Duodenal mucosa (tissue), 2 donors: ENCODE results near the gene CASP3.
"Not testable (repeated sequence)": the region's sequence is repeated elsewhere in the genome, so short reads cannot be mapped to it uniquely, and the experiment has no call there.

Source experiments
- H3K27ac ChIP-seq: one replicate; pipeline ENCODE4 v1.7.0; 2013; ENCODE audit warnings: low read depth, low read length
- H3K27me3 ChIP-seq, 2 donors: one replicate each; pipeline ENCODE4 v1.7.0; 2013; ENCODE audit warnings: low read length in 2 of 2, control low read depth in 1 of 2; ENCODE audit not compliant: insufficient read depth in 2 of 2, control insufficient read depth in 1 of 2
- H3K36me3 ChIP-seq, 2 donors: one replicate each; pipeline ENCODE4 v1.7.0; 2013; ENCODE audit warnings: low read length in 2 of 2, control low read depth in 1 of 2; ENCODE audit not compliant: insufficient read depth in 2 of 2, control insufficient read depth in 1 of 2
- H3K4me1 ChIP-seq, 2 donors: one replicate each; pipeline ENCODE4 v1.7.0; 2013; ENCODE audit warnings: low read length in 2 of 2, control low read depth in 1 of 2; ENCODE audit not compliant: insufficient read depth in 2 of 2, control insufficient read depth in 1 of 2
- H3K4me3 ChIP-seq, 2 donors: one replicate each; pipeline ENCODE4 v1.7.0; 2013; ENCODE audit warnings: low read length in 2 of 2, low read depth in 1 of 2
- H3K9ac ChIP-seq, 2 donors: one replicate each; pipeline ENCODE4 v1.7.0; 2013; ENCODE audit warnings: low read length in 2 of 2, low read depth in 1 of 2
- H3K9me3 ChIP-seq, 2 donors: one replicate each; pipeline ENCODE4 v1.7.0; 2013; ENCODE audit warnings: low read length in 2 of 2, control low read depth in 1 of 2; ENCODE audit not compliant: control insufficient read depth in 1 of 2

CASP3 gene

DNA sequence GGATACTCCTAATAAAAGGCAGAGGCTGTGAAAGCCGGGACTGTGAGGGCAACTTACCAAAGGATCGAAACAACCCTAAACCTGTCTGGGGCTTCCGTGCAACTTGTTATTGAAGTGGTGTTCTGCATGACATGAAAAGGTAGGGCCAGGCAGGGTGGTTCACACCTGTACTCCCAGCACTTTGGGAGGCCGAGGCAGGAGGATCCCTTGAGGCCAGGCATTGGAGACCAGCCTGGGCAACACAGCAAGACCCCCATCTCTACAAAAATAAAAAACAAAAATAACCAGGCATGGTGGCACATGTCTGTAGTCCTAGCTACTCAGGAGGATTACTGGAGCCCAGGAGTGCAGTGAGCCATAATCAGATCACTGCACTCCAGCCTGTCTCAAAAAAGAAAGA is 12.3 kb downstream of the CASP3 start:
- no peaks in the 10 kb centered on the region for H3K9me3 ChIP-seq
- no peak overlapping the region for H3K4me3 ChIP-seq
- H3K4me1 ChIP-seq = peaks cover 6 to 16% of the 10 kb centered on the region in 2 donors
- H3K27me3 ChIP-seq = no peaks in the 10 kb centered on the region
- peaks cover 37 to 71% of the 10 kb centered on the region in 2 donors for H3K36me3 ChIP-seq
- H3K27ac ChIP-seq = no peak overlapping the region
- H3K9ac ChIP-seq = no peak overlapping the region

DNA sequence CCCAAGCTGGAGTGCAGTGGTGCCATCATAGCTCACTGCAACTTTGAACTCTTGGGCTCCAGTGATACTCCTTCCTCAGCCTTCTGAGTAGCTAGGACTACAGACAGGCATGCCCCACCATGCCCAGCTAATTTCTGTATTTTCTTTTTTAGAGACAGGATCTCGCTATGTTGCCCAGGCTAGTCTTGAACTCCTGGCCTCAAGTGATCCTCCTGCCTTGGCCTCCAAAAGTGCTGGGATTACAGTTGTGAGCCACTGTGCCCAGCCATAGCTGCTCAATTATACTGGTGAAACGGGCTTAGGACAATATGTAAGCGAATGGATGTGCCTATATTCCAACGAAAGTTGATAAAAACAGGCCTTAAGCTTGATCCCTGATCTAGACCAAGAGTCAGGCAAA is 13.1 kb downstream of the CASP3 start:
- Histone ChIP-seq H3K36me3 (peaks cover 37 to 72% of the 10 kb centered on the region in 2 donors), H3K4me3 (no peak overlapping the region), H3K4me1 (peaks cover 1 to 16% of the 10 kb centered on the region in 2 donors), H3K9ac (no peak overlapping the region), H3K9me3 (no peaks in the 10 kb centered on the region), H3K27me3 (no peaks in the 10 kb centered on the region), H3K27ac (no peak overlapping the region)

DNA sequence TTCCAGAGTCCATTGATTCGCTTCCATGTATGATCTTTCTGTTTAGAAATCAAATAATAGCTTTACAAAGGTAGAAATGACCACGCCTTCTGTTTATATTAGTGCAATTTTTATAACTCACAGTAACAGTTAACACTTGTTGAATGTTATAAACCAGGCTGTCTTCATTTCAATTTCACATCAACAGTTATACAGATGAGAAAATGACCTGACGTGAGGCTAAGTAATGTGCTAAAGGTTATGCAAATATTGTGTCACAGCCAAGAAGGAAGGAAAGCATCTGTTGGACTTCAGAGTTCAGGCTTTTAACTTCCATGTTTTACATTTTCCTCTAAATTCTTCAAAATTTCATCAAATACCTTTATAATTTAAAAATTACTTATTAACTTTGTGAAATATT is 13.9 kb downstream of the CASP3 start:
- H3K4me3 ChIP-seq = no peak overlapping the region
- peaks cover 0 to 13% of the 10 kb centered on the region in 2 donors for H3K4me1 ChIP-seq
- H3K9ac ChIP-seq = no peak overlapping the region
- no peak overlapping the region for H3K27ac ChIP-seq
- H3K9me3 ChIP-seq = no peaks in the 10 kb centered on the region
- H3K36me3 ChIP-seq = peaks cover 42 to 78% of the 10 kb centered on the region in 2 donors
- H3K27me3 ChIP-seq = no peaks in the 10 kb centered on the region

DNA sequence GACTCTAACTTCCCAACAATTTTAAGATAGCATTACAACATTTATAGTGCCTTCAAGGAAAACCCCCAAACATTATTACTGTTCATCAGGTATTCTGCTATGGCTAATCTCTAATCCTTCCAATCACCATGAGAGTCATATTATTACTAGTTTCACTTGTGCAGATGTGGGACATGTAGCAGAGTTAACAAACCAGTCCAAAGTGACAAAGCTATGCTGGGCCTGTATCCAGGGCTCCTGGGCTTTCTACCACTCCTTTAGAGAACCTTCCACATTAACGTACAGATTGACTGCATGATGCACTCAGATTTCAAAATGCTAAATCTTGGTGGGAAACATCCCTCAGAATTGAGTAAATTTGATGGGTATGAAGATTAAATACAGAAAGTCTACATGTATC is 16.4 kb downstream of the CASP3 start:
- peaks cover 60 to 86% of the 10 kb centered on the region in 2 donors for H3K36me3 ChIP-seq
- no peak overlapping the region for H3K4me3 ChIP-seq
- H3K27ac ChIP-seq = no peak overlapping the region
- H3K9me3 ChIP-seq = no peaks in the 10 kb centered on the region
- H3K4me1 ChIP-seq = peaks cover 0 to 8% of the 10 kb centered on the region in 2 donors
- H3K9ac ChIP-seq = no peak overlapping the region
- no peaks in the 10 kb centered on the region for H3K27me3 ChIP-seq

DNA sequence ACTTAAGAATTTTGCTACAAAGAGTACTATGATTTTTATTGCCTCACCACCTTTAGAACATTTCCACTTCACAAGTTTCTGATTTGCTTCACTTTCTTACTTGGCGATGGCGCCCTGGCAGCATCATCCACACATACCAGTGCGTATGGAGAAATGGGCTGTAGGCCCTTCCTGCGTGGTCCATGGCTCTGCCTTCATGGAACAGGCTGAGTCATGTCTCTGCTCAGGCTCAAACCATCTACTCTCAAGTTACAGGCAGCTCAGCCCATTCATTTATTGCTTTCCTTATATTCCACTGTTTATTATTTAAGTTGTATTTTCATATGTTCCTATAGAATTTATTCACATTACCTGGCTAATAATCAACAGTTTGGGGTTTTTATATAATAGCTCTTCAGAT is 21.1 kb downstream of the CASP3 start:
- Histone ChIP-seq H3K27me3 (no peaks in the 10 kb centered on the region), H3K4me3 (no peak overlapping the region), H3K27ac (no peak overlapping the region), H3K36me3 (peaks cover 41 to 72% of the 10 kb centered on the region in 2 donors), H3K9me3 (no peaks in the 10 kb centered on the region), H3K4me1 (no peaks in the 10 kb centered on the region), H3K9ac (no peak overlapping the region)

DNA sequence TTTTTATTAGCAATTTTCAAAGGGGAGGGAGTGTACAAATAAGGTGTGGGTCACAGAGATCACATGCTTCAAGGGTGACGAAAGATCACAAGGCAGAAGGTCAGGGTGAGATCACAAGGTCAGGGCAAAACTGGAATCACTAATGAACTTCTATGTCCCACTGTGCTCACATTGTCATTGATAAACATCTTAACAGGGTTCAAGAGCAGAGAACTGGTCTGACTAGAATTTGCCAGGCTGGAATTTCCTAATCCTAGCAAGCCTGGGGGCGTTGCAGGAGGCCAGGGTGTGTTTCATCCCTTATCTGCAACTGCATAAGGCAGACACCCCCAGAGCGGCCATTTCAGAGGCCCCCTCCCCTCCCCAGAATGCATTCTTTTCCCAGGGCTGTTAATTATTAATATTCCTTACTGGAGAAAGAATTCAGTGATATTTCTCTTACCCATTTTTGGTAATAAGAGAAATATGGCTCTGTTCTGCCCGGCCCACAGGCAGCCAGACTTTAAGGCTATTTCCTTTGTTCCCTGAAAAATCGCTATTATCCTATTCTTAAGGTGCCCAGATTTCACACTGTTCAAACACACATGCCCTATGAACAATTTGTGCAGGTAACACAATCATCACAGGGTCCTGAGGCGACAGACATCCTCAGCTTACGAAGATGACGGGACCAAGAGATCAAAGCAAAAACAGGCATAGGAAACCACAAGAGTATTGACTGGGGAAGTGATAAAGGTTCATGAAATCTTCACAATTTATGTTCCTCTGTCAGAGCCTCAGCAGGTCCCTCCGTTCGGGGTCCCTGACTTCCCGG is 23.3 kb downstream of the CASP3 start:
- not testable (repeated sequence) for H3K9ac ChIP-seq, H3K4me1 ChIP-seq, H3K27me3 ChIP-seq, H3K27ac ChIP-seq, H3K4me3 ChIP-seq, H3K9me3 ChIP-seq
- H3K36me3 ChIP-seq = peaks cover 31 to 54% of the 10 kb centered on the region in 2 donors

DNA sequence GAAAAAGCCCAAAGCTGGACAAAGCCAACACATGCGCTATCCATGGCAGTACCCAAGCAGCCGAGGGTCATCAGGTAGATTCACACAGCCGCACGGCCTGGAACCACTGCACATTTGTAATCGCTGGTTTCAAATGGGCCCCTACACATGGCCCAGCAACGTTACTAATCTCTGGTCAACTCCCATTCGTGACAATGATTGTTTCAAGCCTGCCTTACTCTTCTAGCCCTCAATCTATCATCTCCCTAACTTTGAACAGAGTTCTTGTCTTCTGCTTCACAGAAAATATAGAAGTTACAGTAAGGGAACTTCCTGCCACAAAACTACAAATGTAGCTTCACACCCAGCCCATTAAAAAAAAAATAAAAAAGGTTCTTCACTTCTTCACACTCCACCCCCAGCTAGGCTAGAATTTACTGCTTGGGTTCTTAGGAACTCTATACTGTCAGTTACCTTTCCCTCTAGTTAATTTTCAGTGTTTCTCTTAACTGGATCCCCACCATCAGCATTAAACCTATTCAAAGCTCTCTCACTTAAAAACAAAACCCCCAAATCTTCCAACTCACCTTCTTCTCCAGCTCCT is 24.2 kb downstream of the CASP3 start:
- Histone ChIP-seq H3K36me3 (peaks cover 23 to 45% of the 10 kb centered on the region in 2 donors), H3K27me3 (no peaks in the 10 kb centered on the region), H3K9me3 (no peaks in the 10 kb centered on the region), H3K4me1 (no peaks in the 10 kb centered on the region), H3K4me3 (no peak overlapping the region), H3K27ac (no peak overlapping the region), H3K9ac (no peak overlapping the region)

DNA sequence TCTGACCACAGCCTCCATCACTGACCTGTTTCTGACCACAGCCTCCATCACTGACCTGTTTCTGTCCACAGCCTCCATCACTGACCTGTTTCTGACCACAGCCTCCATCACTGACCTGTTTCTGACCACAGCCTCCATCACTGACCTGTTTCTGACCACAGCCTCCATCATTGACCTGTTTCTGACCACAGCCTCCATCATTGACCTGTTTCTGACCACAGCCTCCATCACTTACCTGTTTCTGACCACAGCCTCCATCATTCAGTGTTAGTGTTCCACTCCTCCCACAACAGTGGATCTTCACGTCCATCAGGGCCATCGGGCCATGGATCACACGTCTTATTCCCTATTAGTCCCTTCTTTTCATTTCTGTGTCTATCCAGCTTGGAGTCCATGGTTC is 24.7 kb downstream of the CASP3 start:
- not testable (repeated sequence) for H3K4me3 ChIP-seq, H3K9ac ChIP-seq, H3K27ac ChIP-seq, H3K9me3 ChIP-seq, H3K4me1 ChIP-seq, H3K27me3 ChIP-seq
- H3K36me3 ChIP-seq = peaks cover 18 to 39% of the 10 kb centered on the region in 2 donors

DNA sequence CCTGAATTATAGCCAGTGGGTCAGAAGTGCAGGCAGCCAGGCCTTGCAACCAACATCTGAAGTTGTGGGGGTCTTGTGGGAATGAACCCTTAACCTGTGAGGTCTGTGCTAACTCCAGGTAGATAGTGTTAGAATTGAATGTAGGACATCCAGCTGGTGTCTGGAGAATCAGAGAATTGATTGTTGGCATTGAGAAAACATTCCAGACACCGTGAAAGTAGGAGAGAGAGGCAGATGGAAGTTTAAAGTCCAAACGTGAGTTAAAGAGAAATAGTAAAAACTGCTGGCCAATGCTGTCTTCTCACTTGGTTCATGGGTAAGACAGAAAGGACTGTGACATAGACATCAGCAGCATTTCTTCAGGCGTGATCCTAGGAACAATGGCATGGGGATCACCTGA is 27.7 kb downstream of the CASP3 start:
- Histone ChIP-seq H3K27ac (no peak overlapping the region), H3K4me3 (no peak overlapping the region), H3K4me1 (peaks cover 4% of the 10 kb centered on the region in 2 donors), H3K27me3 (no peaks in the 10 kb centered on the region), H3K9me3 (peaks cover 0 to 5% of the 10 kb centered on the region in 2 donors), H3K36me3 (peaks cover 0 to 13% of the 10 kb centered on the region in 2 donors), H3K9ac (no peak overlapping the region)

DNA sequence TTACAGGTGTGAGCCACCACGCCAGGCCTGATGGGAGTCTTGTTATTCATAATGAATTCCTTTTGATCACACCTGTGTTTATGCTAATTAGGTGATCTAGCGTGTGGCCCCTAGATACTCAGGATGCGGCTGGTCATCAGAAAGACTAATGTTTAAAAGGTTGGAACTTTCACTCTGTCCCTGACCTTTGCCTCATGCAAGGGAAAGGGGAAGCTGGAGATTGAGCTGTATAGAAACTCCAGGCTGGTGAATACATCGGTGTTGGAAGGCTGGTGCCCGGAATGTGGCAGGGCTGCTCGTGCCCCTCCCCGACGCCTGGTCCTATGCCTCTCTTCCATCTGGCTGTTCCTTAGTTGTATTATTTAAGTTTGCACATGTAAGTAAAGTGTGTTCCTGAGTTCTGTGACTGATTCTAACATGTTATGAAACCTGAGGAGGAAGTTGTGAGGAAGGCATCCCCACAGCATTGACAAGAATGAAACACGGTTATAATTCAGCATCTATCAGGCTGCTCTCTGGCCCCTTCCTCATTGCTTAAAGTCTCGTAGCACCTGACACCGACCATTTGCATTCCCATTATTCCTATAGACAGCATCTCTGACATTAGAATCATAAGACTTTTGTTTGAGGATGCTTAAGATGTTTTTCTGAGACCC is 28.9 kb downstream of the CASP3 start:
- no peak overlapping the region for H3K4me3 ChIP-seq
- no peaks in the 10 kb centered on the region for H3K27me3 ChIP-seq
- H3K9ac ChIP-seq = no peak overlapping the region
- H3K27ac ChIP-seq = no peak overlapping the region
- H3K9me3 ChIP-seq = peaks cover 0 to 5% of the 10 kb centered on the region in 2 donors
- peaks cover 4% of the 10 kb centered on the region in 2 donors for H3K4me1 ChIP-seq
- peaks cover 0 to 9% of the 10 kb centered on the region in 2 donors for H3K36me3 ChIP-seq
